B cell (primary cell): ENCODE results near the gene BEX3.

Source experiments
- EZH2 ChIP-seq: IDR thresholded peaks from 2 replicates; pipeline ENCODE4 v1.6.1; 2012; ENCODE audit warnings: borderline replicate concordance, low read depth, mild to moderate bottlenecking, moderate library complexity, low read length; ENCODE audit not compliant: insufficient read depth, poor library complexity, severe bottlenecking
- TF ChIP-seq, protein P1 (sequence below): fragments of 200-600 bp; IDR thresholded peaks from one replicate; pipeline ENCODE4 v1.8.0; 2022; ENCODE audit warnings: antibody characterized with exemption, mild to moderate bottlenecking

- TF ChIP-seq, protein P1, sequence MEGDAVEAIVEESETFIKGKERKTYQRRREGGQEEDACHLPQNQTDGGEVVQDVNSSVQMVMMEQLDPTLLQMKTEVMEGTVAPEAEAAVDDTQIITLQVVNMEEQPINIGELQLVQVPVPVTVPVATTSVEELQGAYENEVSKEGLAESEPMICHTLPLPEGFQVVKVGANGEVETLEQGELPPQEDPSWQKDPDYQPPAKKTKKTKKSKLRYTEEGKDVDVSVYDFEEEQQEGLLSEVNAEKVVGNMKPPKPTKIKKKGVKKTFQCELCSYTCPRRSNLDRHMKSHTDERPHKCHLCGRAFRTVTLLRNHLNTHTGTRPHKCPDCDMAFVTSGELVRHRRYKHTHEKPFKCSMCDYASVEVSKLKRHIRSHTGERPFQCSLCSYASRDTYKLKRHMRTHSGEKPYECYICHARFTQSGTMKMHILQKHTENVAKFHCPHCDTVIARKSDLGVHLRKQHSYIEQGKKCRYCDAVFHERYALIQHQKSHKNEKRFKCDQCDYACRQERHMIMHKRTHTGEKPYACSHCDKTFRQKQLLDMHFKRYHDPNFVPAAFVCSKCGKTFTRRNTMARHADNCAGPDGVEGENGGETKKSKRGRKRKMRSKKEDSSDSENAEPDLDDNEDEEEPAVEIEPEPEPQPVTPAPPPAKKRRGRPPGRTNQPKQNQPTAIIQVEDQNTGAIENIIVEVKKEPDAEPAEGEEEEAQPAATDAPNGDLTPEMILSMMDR: no peak
- no peak for TF ChIP-seq EZH2
These were observed 22.1 kb downstream of the BEX3 start for GRCh38 chrX:103398421-103398864.
